Breast epithelium (tissue), 3 donors: Measurements from ENCODE around the gene KRTAP5-4.
"Not testable (repeated sequence)": the region's sequence is repeated elsewhere in the genome, so short reads cannot be mapped to it uniquely, and the experiment has no call there.

Experiments used
- POLR2A ChIP-seq: fragments of 450-650 bp; IDR thresholded peaks from one replicate; pipeline ENCODE4 v1.6.1; 2016; ENCODE audit warnings: antibody characterized with exemption, mild to moderate bottlenecking, moderate library complexity
- TF ChIP-seq, protein P1 (sequence below), 3 donors: fragments of 450-650 bp; IDR thresholded peaks; one replicate each; pipeline ENCODE4 v1.5.1; 2016 to 2017; ENCODE audit warnings: antibody characterized with exemption in 3 of 3, mild to moderate bottlenecking in 3 of 3, moderate library complexity in 3 of 3

- TF ChIP-seq POLR2A = not testable (repeated sequence)
- TF ChIP-seq, protein P1, sequence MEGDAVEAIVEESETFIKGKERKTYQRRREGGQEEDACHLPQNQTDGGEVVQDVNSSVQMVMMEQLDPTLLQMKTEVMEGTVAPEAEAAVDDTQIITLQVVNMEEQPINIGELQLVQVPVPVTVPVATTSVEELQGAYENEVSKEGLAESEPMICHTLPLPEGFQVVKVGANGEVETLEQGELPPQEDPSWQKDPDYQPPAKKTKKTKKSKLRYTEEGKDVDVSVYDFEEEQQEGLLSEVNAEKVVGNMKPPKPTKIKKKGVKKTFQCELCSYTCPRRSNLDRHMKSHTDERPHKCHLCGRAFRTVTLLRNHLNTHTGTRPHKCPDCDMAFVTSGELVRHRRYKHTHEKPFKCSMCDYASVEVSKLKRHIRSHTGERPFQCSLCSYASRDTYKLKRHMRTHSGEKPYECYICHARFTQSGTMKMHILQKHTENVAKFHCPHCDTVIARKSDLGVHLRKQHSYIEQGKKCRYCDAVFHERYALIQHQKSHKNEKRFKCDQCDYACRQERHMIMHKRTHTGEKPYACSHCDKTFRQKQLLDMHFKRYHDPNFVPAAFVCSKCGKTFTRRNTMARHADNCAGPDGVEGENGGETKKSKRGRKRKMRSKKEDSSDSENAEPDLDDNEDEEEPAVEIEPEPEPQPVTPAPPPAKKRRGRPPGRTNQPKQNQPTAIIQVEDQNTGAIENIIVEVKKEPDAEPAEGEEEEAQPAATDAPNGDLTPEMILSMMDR (IDR thresholded peaks at IDR 0.05) = not testable (repeated sequence)
These were observed 48.5 kb upstream of the KRTAP5-4 start for GRCh38 chr11:1670457-1670856.
